Endodermal cell (in vitro differentiated cells): ENCODE measurements around the gene PPP2R3A. TPM values are rescaled to one million over a fixed set of nuclear protein-coding genes. Genes with fewer than 3 reads are reported as not detected.
"Not testable (repeated sequence)": the region's sequence is repeated elsewhere in the genome, so short reads cannot be mapped to it uniquely, and the experiment has no call there.

Experiments
- DNase-seq: peaks from one replicate; pipeline ENCODE4 v3.0.0-alpha.2; 2017
- H3K27ac ChIP-seq: 2 replicates; pipeline ENCODE4 v1.5.1; 2013; ENCODE audit warnings: mild to moderate bottlenecking, low read depth, low read length, moderate library complexity
- H3K27me3 ChIP-seq: 2 replicates; pipeline ENCODE4 v1.6.1; 2013; ENCODE audit warnings: mild to moderate bottlenecking, low read length, moderate library complexity; ENCODE audit not compliant: insufficient read depth, control insufficient read depth, poor library complexity, severe bottlenecking
- H3K36me3 ChIP-seq: 2 replicates; pipeline ENCODE4 v1.7.0; 2013; ENCODE audit warnings: mild to moderate bottlenecking, low read length, moderate library complexity; ENCODE audit not compliant: control insufficient read depth, insufficient read depth
- H3K4me1 ChIP-seq: one replicate; pipeline ENCODE4 v1.7.0; 2013; ENCODE audit warnings: low read length; ENCODE audit not compliant: control insufficient read depth, insufficient read depth
- H3K4me3 ChIP-seq: 2 replicates; pipeline ENCODE4 v1.5.1; 2013; ENCODE audit warnings: mild to moderate bottlenecking, low read length, moderate library complexity
- H3K9ac ChIP-seq: 2 replicates; pipeline ENCODE4 v1.6.1; 2013; ENCODE audit warnings: mild to moderate bottlenecking, low read length, moderate library complexity; ENCODE audit not compliant: poor library complexity, severe bottlenecking; ENCODE audit errors: extremely low read depth
- H3K9me3 ChIP-seq: 2 replicates; pipeline ENCODE4 v1.6.1; 2013; ENCODE audit warnings: mild to moderate bottlenecking, low read length, moderate library complexity; ENCODE audit not compliant: control insufficient read depth
- H3K27ac Mint-ChIP-seq: 2 replicates; pipeline ENCODE4 v1.8.0; 2020; ENCODE audit warnings: mixed read lengths
- H3K27me3 Mint-ChIP-seq: 2 replicates; pipeline ENCODE4 v1.8.0; 2021; ENCODE audit warnings: mild to moderate bottlenecking, mixed read lengths; ENCODE audit not compliant: insufficient read depth
- H3K36me3 Mint-ChIP-seq: 2 replicates; pipeline ENCODE4 v1.8.0; 2020; ENCODE audit warnings: low read depth, mixed read lengths
- H3K4me1 Mint-ChIP-seq: 2 replicates; pipeline ENCODE4 v1.8.0; 2020; ENCODE audit warnings: mixed read lengths
- H3K4me3 Mint-ChIP-seq: 2 replicates; pipeline ENCODE4 v1.8.0; 2020; ENCODE audit warnings: mild to moderate bottlenecking, moderate library complexity, mixed read lengths
- H3K9me3 Mint-ChIP-seq: 2 replicates; pipeline ENCODE4 v1.8.0; 2020; ENCODE audit warnings: mild to moderate bottlenecking, mixed read lengths
- CTCF ChIP-seq: fragments of 200-600 bp; sonication (generic); conservative IDR thresholded peaks from 2 replicates; pipeline ENCODE4 v1.5.0; 2021; ENCODE audit warnings: antibody characterized with exemption, mild to moderate bottlenecking
- WGBS, 2 experiments: methylation state at CpG; one replicate each; pipeline versions ENCODE4 v1.1.5 to v1.1.7; 2013; ENCODE audit warnings: missing lambda C conversion rate in 2 of 2, mixed read lengths in 1 of 2; ENCODE audit not compliant: insufficient coverage in 1 of 2, insufficient read length in 1 of 2; 5-methylcytosine and 5-hydroxymethylcytosine counted together
- total RNA-seq, 2 donors: library from RNA; stranded (reverse); fragmentation: NEBNext Ultra II Directional in 1 of 2; extraction: Animal tissue kit (Norgen Biotek cat#: 25700) in 1 of 2; gene quantifications; 2 replicates in 1 of 2; 3 replicates in 1 of 2; pipeline ENCODE4 v1.2.1, GENCODE V29; 2021

PPP2R3A gene
- total RNA-seq, 2 donors from 2014 or later = 12.5 to 16.5 TPM

- Mint-ChIP-seq H3K4me1 (peaks cover 26% of the 10 kb centered on the region), H3K27me3 (no peaks in the 10 kb centered on the region), H3K36me3 (peaks cover 24% of the 10 kb centered on the region), H3K9me3 (peaks cover 19% of the 10 kb centered on the region), H3K27ac (no peak overlapping the region), H3K4me3 (no peak overlapping the region)
- Histone ChIP-seq H3K36me3 (no peaks in the 10 kb centered on the region), H3K4me3 (no peak overlapping the region), H3K9ac (no peak overlapping the region), H3K27me3 (no peaks in the 10 kb centered on the region), H3K9me3 (peaks cover 19% of the 10 kb centered on the region), H3K4me1 (peaks cover 4% of the 10 kb centered on the region), H3K27ac (no peak overlapping the region)
- no peak for DNase-seq
- 93 to 98% methylated on average over 6 to 7 of the region's 7 CpGs for WGBS, 2 experiments
- TF ChIP-seq CTCF = no peak
Measured at GRCh38 chr3:136162322-136162721, 196.8 kb downstream of the PPP2R3A start.

DNA sequence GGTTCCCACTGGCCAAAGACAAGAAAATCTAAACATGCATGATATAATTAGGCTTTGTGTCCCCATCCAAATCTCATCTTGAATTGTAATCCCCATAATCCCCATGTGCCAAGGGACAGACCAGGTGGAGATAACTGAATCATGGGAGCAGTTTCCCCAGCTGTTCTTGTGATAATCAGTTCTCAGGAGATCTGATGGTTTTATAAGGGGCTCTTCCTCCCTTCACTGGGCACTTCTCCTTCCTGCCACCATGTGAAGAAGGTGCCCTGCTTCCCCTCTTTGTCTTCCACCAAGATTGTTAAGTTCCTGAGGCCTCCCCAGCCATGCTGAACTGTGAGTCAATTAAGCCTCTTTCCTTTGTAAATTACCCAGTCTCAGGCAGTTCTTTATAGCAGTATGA, 198.1 kb downstream of the PPP2R3A start:
- H3K9me3 ChIP-seq = peaks cover 12% of the 10 kb centered on the region
- not testable (repeated sequence) for H3K27me3 Mint-ChIP-seq, H3K27ac ChIP-seq, H3K9ac ChIP-seq, H3K4me1 ChIP-seq, H3K27me3 ChIP-seq, H3K4me3 ChIP-seq, H3K36me3 ChIP-seq, H3K4me3 Mint-ChIP-seq
- H3K9me3 Mint-ChIP-seq = peaks cover 10% of the 10 kb centered on the region
- peaks cover 27% of the 10 kb centered on the region for H3K4me1 Mint-ChIP-seq
- DNase-seq = peak; percentile 52
- H3K36me3 Mint-ChIP-seq = peaks cover 22% of the 10 kb centered on the region
- H3K27ac Mint-ChIP-seq = peak overlapping the region; percentile 87

- Mint-ChIP-seq H3K9me3 (peaks cover 1% of the 10 kb centered on the region), H3K27me3 (no peaks in the 10 kb centered on the region), H3K36me3 (peaks cover 12% of the 10 kb centered on the region), H3K4me3 (no peak overlapping the region), H3K27ac (no peak overlapping the region), H3K4me1 (peaks cover 27% of the 10 kb centered on the region)
- H3K27ac ChIP-seq = no peak overlapping the region
- no peaks in the 10 kb centered on the region for H3K36me3 ChIP-seq
- no peak for DNase-seq
- no peak overlapping the region for H3K9ac ChIP-seq
- peaks cover 4% of the 10 kb centered on the region for H3K4me1 ChIP-seq
- no peak for TF ChIP-seq CTCF
- H3K27me3 ChIP-seq = no peaks in the 10 kb centered on the region
- H3K4me3 ChIP-seq = no peak overlapping the region
- H3K9me3 ChIP-seq = peaks cover 3% of the 10 kb centered on the region
- WGBS, 2 experiments = 94 to 100% methylated on average over 2 to 3 of the region's 3 CpGs
Measured at GRCh38 chr3:136166507-136166906, 201.0 kb downstream of the PPP2R3A start.

DNA sequence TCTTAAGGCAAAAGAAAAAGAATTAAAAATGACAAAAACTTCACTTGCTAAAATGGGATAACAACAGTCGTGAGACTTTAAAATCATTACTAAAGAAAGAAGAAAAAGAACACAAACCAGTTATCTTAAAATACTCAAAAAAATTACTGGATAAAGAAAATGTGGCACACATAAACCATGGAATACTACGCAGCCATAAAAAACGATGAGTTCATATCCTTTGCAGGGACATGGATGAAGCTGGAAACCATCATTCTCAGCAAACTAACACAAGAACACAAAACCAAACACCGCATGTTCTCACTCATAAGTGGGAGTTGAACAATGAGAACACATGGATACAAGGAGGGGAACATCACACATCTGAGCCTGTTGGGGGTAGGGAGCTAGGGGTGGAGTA, 202.7 kb downstream of the PPP2R3A start:
- H3K9ac ChIP-seq, H3K27me3 Mint-ChIP-seq, H3K9me3 ChIP-seq, H3K36me3 ChIP-seq, H3K4me3 Mint-ChIP-seq, H3K4me1 ChIP-seq, H3K9me3 Mint-ChIP-seq, H3K27ac ChIP-seq, H3K27ac Mint-ChIP-seq, H3K4me3 ChIP-seq, H3K27me3 ChIP-seq, DNase-seq: not testable (repeated sequence)
- WGBS, 2 experiments = 96% methylated on average over 2 of the region's 4 CpGs; no CpG with 5 or more reads in 1 of the 2 experiments
- H3K36me3 Mint-ChIP-seq = peaks cover 12% of the 10 kb centered on the region
- H3K4me1 Mint-ChIP-seq = peaks cover 25% of the 10 kb centered on the region
